GM13976 (cell line): Measurements from ENCODE around the gene MEGF11.

Source experiments
- DNase-seq: peaks from one replicate; pipeline ENCODE4 v3.0.0; 2012; ENCODE audit warnings: low spot score
- in situ Hi-C: fragments of 300-500 bp; cut with MboI; formaldehyde crosslinking; loops from one replicate; pipeline ENCODE4 v1.12.0; 2022; ENCODE audit warnings: low sequenced_read_pairs, mixed read lengths, inconsistent platforms; ENCODE audit not compliant: unreplicated experiment
- TF ChIP-seq, protein P1 (sequence below): IDR thresholded peaks from 2 replicates; pipeline ENCODE4 v1.5.1; 2012; ENCODE audit warnings: borderline replicate concordance, mild to moderate bottlenecking; ENCODE audit not compliant: insufficient read depth; ENCODE audit errors: extremely low read depth, missing control alignments, control extremely low read depth

Gene MEGF11

DNA sequence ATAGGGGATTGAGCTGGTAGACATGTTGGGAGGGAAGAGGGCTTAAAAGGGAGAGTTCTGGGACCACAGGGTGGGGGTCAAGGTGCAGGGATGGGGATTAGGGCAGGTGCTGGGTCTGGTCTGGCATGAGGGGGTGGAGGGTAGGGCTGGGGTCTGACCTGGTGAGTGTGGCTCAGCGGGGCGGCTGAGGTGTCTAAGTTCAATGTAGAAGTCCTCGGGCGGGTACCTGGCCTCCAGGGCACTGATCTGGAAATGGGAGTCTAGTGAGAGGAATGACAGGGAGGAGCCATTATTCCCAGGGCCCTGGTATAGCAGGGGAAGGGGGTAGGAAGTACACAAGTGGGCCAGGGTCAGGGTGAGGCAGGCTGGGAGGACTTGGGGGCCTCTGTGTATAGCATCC lies 344.7 kb downstream of the MEGF11 start:
- no peak for DNase-seq
- in situ Hi-C loops = no loop called here
- TF ChIP-seq, protein P1, sequence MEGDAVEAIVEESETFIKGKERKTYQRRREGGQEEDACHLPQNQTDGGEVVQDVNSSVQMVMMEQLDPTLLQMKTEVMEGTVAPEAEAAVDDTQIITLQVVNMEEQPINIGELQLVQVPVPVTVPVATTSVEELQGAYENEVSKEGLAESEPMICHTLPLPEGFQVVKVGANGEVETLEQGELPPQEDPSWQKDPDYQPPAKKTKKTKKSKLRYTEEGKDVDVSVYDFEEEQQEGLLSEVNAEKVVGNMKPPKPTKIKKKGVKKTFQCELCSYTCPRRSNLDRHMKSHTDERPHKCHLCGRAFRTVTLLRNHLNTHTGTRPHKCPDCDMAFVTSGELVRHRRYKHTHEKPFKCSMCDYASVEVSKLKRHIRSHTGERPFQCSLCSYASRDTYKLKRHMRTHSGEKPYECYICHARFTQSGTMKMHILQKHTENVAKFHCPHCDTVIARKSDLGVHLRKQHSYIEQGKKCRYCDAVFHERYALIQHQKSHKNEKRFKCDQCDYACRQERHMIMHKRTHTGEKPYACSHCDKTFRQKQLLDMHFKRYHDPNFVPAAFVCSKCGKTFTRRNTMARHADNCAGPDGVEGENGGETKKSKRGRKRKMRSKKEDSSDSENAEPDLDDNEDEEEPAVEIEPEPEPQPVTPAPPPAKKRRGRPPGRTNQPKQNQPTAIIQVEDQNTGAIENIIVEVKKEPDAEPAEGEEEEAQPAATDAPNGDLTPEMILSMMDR = no peak

DNA sequence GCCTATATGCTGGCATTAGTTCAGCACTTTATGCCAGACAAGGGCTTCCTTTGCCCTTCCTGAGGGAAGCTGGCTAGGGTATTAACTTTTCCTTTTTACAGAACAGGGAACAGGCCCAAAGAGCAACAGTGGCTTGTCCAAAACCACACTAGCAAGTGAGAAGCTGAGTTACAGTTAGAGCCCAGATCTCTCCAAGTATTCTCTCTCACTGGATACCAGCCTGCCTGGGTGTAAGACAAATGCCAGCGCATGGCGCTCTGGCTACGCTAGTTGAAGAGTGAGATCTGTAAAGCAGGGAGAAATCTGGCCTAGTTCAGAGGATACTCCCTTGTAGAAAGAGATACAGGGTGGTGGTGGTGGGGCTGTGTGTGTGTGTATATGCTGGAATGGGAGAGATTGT lies 345.9 kb downstream of the MEGF11 start:
- TF ChIP-seq, protein P1 = no peak
- no peak for DNase-seq
- in situ Hi-C loops = no loop called here

DNA sequence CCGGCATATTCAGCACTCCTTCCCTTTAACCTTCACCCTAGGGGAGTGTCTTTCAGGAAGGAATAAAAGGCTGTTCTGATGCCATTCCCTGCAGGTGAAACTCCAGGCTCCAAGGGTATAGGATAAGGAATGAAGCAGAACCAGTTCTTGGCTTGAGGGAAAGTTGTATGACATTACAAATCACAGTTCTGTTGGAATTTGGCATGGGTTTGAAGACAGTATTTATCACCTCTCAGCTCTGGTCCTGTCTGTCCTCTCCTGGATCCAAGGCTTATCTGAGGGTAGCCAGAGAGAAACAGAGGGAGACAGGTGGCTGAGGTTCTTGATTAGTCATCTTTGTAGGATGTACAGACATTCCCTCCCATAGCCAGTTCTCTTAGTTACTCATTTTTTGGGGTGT lies 347.2 kb downstream of the MEGF11 start:
- no peak for DNase-seq
- in situ Hi-C loops = no loop called here
- TF ChIP-seq, protein P1 = no peak

DNA sequence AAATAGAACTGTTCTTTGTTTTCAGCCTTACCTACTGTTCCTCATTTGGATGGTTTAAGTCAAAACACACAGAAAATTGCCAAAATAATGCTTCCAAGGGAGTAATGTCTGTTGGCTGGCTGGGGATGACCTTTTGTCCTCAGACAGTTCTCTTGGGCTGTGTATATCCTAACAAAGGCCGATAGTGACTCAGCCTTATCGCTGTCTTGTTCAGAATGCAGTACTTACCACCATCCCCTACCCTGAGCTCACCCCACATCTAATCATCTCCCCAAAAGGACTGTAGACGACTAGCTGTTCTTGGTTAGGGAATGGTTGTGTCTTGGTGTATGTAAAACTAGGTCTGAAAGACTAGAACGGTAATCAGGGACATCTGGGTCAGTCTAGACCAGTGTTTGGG lies 349.2 kb downstream of the MEGF11 start:
- no peak for DNase-seq
- in situ Hi-C loops = no loop called here
- TF ChIP-seq, protein P1 = no peak

DNA sequence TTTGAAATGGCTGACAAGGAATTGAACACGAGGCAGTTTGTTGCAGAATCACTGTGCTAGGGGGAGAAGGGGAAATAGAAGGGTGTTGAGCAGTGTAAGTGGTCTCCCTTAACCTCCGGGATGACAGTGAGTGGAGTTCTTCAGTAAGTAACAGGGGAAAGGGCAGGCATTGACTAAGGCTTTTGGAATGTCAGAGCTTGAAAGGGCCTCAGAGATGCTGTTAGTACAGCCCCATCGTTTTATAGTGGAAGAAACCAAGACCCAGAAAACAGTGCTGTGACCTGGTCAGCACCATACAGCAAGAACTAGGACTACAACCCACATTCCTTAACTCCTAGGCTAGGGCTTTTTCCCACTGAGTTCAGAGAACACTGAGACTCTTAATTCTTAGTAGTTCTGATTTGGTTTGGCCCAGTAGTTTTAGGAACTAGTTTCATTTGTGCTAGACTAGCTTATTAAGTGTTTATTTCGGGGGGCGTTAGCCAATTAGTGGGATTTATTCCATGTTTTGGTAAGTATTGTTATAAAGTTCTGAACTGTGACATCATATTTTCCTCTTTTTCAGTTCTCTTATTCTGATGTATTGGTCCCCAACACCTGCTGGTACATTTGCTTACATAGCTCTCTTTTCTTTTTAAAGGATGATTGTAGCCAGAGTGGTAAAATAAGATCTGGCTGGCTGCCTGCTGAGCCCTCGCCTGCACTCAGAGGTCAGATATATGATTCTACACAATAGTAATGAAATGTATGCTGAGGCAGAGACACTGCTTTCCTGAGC lies 350.1 kb downstream of the MEGF11 start:
- no peak for DNase-seq
- in situ Hi-C loops = no loop called here
- TF ChIP-seq, protein P1 = no peak

DNA sequence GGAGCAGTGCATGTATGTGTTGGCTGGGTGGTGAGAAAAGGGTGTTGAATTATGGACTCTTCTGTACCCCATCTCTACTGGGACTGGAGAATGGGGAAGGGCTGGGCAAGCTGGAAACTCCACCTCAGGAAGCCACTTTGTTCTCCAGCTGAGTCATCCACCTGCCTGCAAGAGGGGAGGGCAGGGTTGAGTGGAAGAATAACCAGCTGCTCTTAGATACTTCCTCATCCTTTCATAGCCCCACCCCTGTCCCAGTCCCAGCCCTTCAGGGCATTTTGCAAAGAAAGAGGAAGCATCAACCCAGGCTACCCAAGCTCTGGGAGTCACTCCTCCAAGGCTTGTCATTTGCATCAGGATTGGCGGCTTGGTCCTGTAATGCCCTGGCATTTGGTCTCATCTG lies 351.2 kb downstream of the MEGF11 start:
- peak; percentile 55 for DNase-seq
- in situ Hi-C loops = no loop called here
- TF ChIP-seq, protein P1 = no peak
